GM23248 (cell line): ENCODE measurements around the gene PYY. TPM values are rescaled to one million over a fixed set of nuclear protein-coding genes. Genes with fewer than 3 reads are reported as not detected.

Experiments
- DNase-seq: peaks from one replicate; pipeline ENCODE4 v3.0.0-alpha.2; 2015
- H2AFZ ChIP-seq: fragments of 200-600 bp; sonication (generic); 2 replicates; pipeline ENCODE4 v1.6.1; 2016; ENCODE audit warnings: antibody characterized with exemption
- H3F3A ChIP-seq: fragments of 200-600 bp; sonication (generic); 2 replicates; pipeline ENCODE4 v1.6.1; 2016; ENCODE audit warnings: mild to moderate bottlenecking, antibody characterized with exemption, mixed run types; ENCODE audit not compliant: insufficient read depth
- H3K27ac ChIP-seq: fragments of 200-600 bp; sonication (generic); 2 replicates; pipeline ENCODE4 v1.5.1; 2016; ENCODE audit warnings: mild to moderate bottlenecking
- H3K27me3 ChIP-seq: fragments of 200-600 bp; sonication (generic); replicated peaks from 2 replicates; pipeline ENCODE4 v1.6.1; 2016; ENCODE audit warnings: mild to moderate bottlenecking; ENCODE audit not compliant: insufficient read depth
- H3K36me3 ChIP-seq: fragments of 200-600 bp; sonication (generic); 2 replicates; pipeline ENCODE4 v1.6.1; 2016; ENCODE audit warnings: low read depth, mild to moderate bottlenecking
- H3K4me1 ChIP-seq: fragments of 200-600 bp; sonication (generic); 2 replicates; pipeline ENCODE4 v1.6.1; 2016; ENCODE audit warnings: mild to moderate bottlenecking; ENCODE audit not compliant: insufficient read depth
- H3K4me2 ChIP-seq: fragments of 200-600 bp; sonication (generic); one replicate; pipeline ENCODE4 v1.6.1; 2016; ENCODE audit warnings: mild to moderate bottlenecking; ENCODE audit not compliant: unreplicated experiment
- H3K4me3 ChIP-seq: fragments of 200-600 bp; sonication (generic); 2 replicates; pipeline ENCODE4 v1.5.1; 2016; ENCODE audit warnings: mild to moderate bottlenecking
- H3K79me2 ChIP-seq: fragments of 200-600 bp; sonication (generic); 2 replicates; pipeline ENCODE4 v1.6.1; 2016; ENCODE audit warnings: mild to moderate bottlenecking; ENCODE audit not compliant: insufficient read depth
- H3K9ac ChIP-seq: fragments of 200-600 bp; sonication (generic); 2 replicates; pipeline ENCODE4 v1.6.1; 2016; ENCODE audit warnings: mild to moderate bottlenecking
- H3K9me2 ChIP-seq: fragments of 200-600 bp; sonication (generic); 2 replicates; pipeline ENCODE4 v1.6.1; 2016; ENCODE audit warnings: mixed run types, mild to moderate bottlenecking, moderate library complexity; ENCODE audit not compliant: insufficient read depth
- H3K9me3 ChIP-seq: fragments of 200-600 bp; sonication (generic); one replicate; pipeline ENCODE4 v1.6.1; 2017; ENCODE audit warnings: low read depth
- H4K20me1 ChIP-seq: fragments of 200-600 bp; sonication (generic); 2 replicates; pipeline ENCODE4 v1.6.0; 2016; ENCODE audit not compliant: insufficient read depth
- EZH2 ChIP-seq: fragments of 200-600 bp; sonication (generic); IDR thresholded peaks from 2 replicates; pipeline ENCODE4 v1.6.1; 2018; ENCODE audit warnings: antibody characterized with exemption, mild to moderate bottlenecking; ENCODE audit not compliant: insufficient read depth, poor library complexity, severe bottlenecking
- EZH2phosphoT487 ChIP-seq: fragments of 200-600 bp; sonication (generic); IDR thresholded peaks from 2 replicates; pipeline ENCODE4 v1.6.1; 2018; ENCODE audit warnings: antibody characterized with exemption, moderate library complexity, mild to moderate bottlenecking, low read depth; ENCODE audit not compliant: insufficient read depth
- WGBS, 2 experiments: methylation state at CpG; one replicate each; pipeline ENCODE4 v1.1.6; 2015 to 2017; ENCODE audit warnings: low lambda C conversion rate in 2 of 2, low coverage in 1 of 2; ENCODE audit errors: missing lambda C conversion rate in 2 of 2; 5-methylcytosine and 5-hydroxymethylcytosine counted together
- in situ Hi-C: fragments of 300-500 bp; cut with MboI; formaldehyde crosslinking; loops from 2 replicates; pipeline ENCODE4 v1.15.0; 2020
- polyA plus RNA-seq: library from polyadenylated mRNA; unstranded; fragments of >200 nt; fragmentation: Nextera tagmentation; extraction: Ambion mirVana; gene quantifications from 2 replicates; pipeline ENCODE4 v1.2.1, GENCODE V29; 2016
- total RNA-seq: library from RNA; depleted of rRNA; stranded (reverse); fragments of >200 nt; shearing (Covaris generic); gene quantifications from 2 replicates; pipeline ENCODE4 v1.2.3, GENCODE V29; 2014

PYY gene
- total and polyA plus RNA-seq, 2 experiments from 2014 or later: not detected

DNA sequence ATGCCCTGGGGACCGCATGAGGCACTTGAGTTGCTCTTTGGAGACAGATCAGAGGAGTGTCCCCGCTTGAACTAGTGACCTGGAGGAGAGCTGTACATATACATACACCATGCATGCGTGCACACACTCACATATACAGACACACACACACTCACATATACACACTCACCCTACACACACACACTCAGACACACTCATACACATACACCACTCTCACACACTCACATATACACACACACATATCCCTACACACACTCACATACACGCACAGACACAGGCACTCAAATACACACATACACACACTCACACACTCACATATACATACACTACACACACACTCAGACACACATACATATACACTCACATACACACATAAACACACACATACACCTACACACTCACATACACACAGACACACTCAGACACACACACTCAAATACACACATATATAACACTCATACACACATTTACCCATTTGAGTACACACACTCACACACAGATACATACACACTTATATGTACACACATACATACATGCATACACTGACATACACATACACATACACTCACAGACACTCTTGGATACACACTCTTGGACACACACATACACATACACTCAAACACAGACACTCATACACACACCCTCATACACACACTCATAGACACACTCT lies 41.0 kb downstream of the PYY start:
- peaks cover 7% of the 10 kb centered on the region; the same call in 1 of the 2 replicates for H3F3A ChIP-seq
- in situ Hi-C loops: no loop called here
- H3K9me3 ChIP-seq: no peaks in the 10 kb centered on the region
- no peak overlapping the region for H3K4me3 ChIP-seq
- no peak for DNase-seq
- TF ChIP-seq EZH2 (no peak), EZH2phosphoT487 (no peak)
- H3K27ac ChIP-seq: no peak overlapping the region
- H3K9ac ChIP-seq: no peak overlapping the region
- no peak overlapping the region for H2AFZ ChIP-seq
- H4K20me1 ChIP-seq: no peaks in the 10 kb centered on the region
- H3K79me2 ChIP-seq: no peaks in the 10 kb centered on the region
- WGBS, 2 experiments: 44 to 48% methylated on average over 4 of the region's 4 CpGs
- H3K36me3 ChIP-seq: no peaks in the 10 kb centered on the region
- peaks cover 1% of the 10 kb centered on the region; the same call in 1 of the 2 replicates for H3K4me1 ChIP-seq
- H3K9me2 ChIP-seq: no peaks in the 10 kb centered on the region
- H3K4me2 ChIP-seq: no peak overlapping the region
- no peaks in the 10 kb centered on the region for H3K27me3 ChIP-seq

DNA sequence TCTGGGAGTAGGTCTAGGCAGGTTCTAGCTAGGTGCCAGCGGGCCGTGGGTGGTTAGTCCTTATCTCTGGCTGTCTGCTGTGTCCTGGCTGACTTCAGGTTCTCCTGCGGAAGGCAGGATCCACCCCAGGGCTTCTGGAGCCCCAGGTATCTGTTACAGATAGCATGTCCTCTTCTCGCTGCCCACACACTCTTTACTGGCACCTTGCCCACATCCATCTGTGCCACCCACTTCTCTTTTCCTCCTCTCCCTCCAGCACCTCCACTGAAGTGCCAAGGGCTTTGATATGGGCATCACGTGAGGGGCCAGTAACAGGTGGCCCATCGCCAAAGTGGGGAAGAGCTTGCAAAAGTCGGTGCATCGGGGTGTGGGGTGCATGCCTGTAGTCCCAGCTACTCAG lies 41.8 kb downstream of the PYY start:
- no peaks in the 10 kb centered on the region for H4K20me1 ChIP-seq
- no peaks in the 10 kb centered on the region for H3K9me3 ChIP-seq
- H2AFZ ChIP-seq: no peak overlapping the region
- in situ Hi-C loops: no loop called here
- no peaks in the 10 kb centered on the region for H3K79me2 ChIP-seq
- no peaks in the 10 kb centered on the region for H3K27me3 ChIP-seq
- H3K4me2 ChIP-seq: no peak overlapping the region
- no peak overlapping the region for H3K9ac ChIP-seq
- H3K4me3 ChIP-seq: no peak overlapping the region
- DNase-seq: no peak
- no peak overlapping the region for H3K27ac ChIP-seq
- WGBS, 2 experiments: 63 to 68% methylated on average over 8 of the region's 8 CpGs
- H3K9me2 ChIP-seq: no peaks in the 10 kb centered on the region
- peaks cover 3% of the 10 kb centered on the region; the same call in 1 of the 2 replicates for H3K4me1 ChIP-seq
- H3F3A ChIP-seq: peaks cover 7% of the 10 kb centered on the region; the same call in 1 of the 2 replicates
- TF ChIP-seq EZH2: no peak
- TF ChIP-seq EZH2phosphoT487: no peak
- H3K36me3 ChIP-seq: no peaks in the 10 kb centered on the region

DNA sequence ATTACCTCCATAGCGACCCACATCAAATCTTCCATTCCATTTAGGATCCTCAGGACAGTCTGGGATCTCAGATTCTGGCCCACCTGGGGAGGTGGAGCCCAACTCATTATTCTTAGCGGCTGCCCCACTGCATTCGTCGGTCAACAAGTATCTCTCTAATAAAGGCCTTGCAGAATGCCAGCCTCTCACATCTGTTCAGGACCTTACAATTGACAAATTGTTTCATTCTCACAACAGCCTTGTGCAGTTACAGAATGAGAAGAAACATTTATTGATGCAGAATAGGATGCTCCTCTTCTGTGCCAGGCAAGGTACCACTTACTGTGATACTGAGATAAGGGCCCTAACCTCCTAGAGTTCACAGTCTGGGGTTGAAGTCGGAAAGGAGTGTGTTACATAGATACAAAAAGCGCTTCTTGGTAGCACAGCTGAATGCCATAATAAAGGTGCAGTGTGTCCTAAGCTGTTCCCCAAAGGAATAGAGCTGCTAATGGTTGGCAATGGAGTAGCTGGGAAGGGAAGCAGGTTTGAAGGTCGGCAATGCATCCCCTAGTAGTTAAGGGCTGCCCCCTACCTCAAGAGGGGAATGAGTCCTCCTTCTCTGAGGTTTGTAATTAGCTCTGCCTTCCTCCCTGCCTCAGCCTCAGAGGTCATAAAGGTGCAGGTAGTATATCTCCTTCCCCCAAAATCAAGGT lies 44.1 kb downstream of the PYY start:
- no peaks in the 10 kb centered on the region for H3K36me3 ChIP-seq
- no peak overlapping the region for H3K4me3 ChIP-seq
- in situ Hi-C loops: no loop called here
- TF ChIP-seq EZH2: no peak
- TF ChIP-seq EZH2phosphoT487: no peak
- no peaks in the 10 kb centered on the region for H4K20me1 ChIP-seq
- no peak overlapping the region for H3K27ac ChIP-seq
- H2AFZ ChIP-seq: no peak overlapping the region
- H3K4me1 ChIP-seq: peaks cover 8% of the 10 kb centered on the region
- no peaks in the 10 kb centered on the region for H3K79me2 ChIP-seq
- WGBS, 2 experiments: 54 to 60% methylated on average over 7 of the region's 7 CpGs
- peaks cover 7% of the 10 kb centered on the region; the same call in 1 of the 2 replicates for H3F3A ChIP-seq
- no peaks in the 10 kb centered on the region for H3K9me2 ChIP-seq
- no peaks in the 10 kb centered on the region for H3K9me3 ChIP-seq
- no peaks in the 10 kb centered on the region for H3K27me3 ChIP-seq
- H3K9ac ChIP-seq: no peak overlapping the region
- DNase-seq: no peak
- no peak overlapping the region for H3K4me2 ChIP-seq

DNA sequence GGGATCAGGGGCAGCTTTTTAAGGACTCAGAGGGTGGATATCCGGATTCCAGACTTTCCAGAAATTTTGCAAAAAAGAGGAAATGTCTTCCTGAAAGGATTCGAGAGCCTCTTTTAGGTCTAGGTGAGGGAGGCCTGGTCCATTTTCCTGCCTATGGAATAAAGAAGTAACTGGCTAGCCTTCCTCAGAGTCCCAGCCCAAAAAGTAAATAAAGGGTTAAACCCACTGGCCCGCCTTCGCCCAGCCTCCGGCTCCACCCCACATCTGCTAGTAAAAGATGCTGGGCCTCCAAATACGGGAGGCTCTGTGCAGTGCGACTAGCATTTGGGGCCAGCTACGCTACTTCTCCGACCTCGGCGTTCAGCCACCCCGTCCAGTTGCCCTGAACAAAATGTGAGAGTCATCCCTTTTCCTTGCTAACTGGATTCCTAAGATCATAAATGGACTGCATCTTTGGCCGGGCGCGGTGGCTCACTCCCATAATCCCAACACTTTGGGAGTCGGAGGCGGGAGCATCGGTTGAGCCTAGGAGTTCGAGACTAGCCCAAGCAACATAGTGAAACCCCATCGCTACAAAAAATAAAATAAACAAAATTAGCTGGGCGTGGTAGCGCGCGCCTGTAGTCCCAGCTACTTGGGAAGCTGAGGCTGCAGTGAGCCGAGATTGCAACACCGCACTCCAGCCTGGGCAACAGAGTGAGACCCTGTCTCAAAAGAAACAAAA lies 45.6 kb downstream of the PYY start:
- in situ Hi-C loops: no loop called here
- Histone ChIP-seq H3K9me3 (no peaks in the 10 kb centered on the region), H3K9me2 (no peaks in the 10 kb centered on the region), H2AFZ (peak overlapping the region; percentile 93), H3F3A (peaks cover 7% of the 10 kb centered on the region; the same call in 1 of the 2 replicates), H3K79me2 (no peaks in the 10 kb centered on the region), H4K20me1 (no peaks in the 10 kb centered on the region), H3K36me3 (no peaks in the 10 kb centered on the region), H3K27ac (0 out of 2 replicates have a peak overlapping the region, but pooled peaks have one; percentile 2), H3K4me1 (peaks cover 8% of the 10 kb centered on the region), H3K4me2 (peak overlapping the region; percentile 91), H3K9ac (peak overlapping the region; percentile 76), H3K4me3 (peak overlapping the region; percentile 84), H3K27me3 (no peaks in the 10 kb centered on the region)
- peak; percentile 90 for DNase-seq
- 8 to 12% methylated on average over 26 of the region's 26 CpGs for WGBS, 2 experiments
- TF ChIP-seq EZH2phosphoT487: no peak
- no peak for TF ChIP-seq EZH2
